ENCODE results near the gene CCL16. TPM values are rescaled to one million over a fixed set of nuclear protein-coding genes. Genes with fewer than 3 reads are reported as not detected.

Gene CCL16
- total and polyA plus RNA-seq, 8 donors, result 0.40 to 1.2 (median 0.97) TPM; not detected in 2

- Histone ChIP-seq H3K36me3 (no peaks in the 10 kb centered on the region), H3K27me3 (no peaks in the 10 kb centered on the region), H3K9me3 (peaks cover 0 to 14% of the 10 kb centered on the region in 2 donors), H3K27ac (no peak overlapping the region), H3K4me1 (no peaks in the 10 kb centered on the region), H3K4me3 (no peak overlapping the region)
- intact Hi-C loops (cut with DNase I), result no loop called here
- TF ChIP-seq CTCF (IDR thresholded peaks at IDR 0.05), result no peak
- DNase-seq, result no peak
- ATAC-seq, result no peak
These were observed 23.4 kb upstream of the CCL16 start for GRCh38 chr17:36004594-36005108.

GRCh38 chr17:36002631-36003030 lies 21.3 kb upstream of the CCL16 start:
- intact Hi-C loops (cut with DNase I), result no loop called here
- TF ChIP-seq CTCF (IDR thresholded peaks at IDR 0.05), result no peak

GRCh38 chr17:36001862-36002603 lies 20.7 kb upstream of the CCL16 start:
- H3K27me3 ChIP-seq, result no peaks in the 10 kb centered on the region

More at GRCh38 chr17:36002631-36003030, 21.3 kb upstream of the CCL16 start:
- DNase-seq (no peak), ATAC-seq (no peak)
- H3K4me3 ChIP-seq, result no peak overlapping the region
- no peaks in the 10 kb centered on the region for H3K9me3 ChIP-seq
- H3K4me1 ChIP-seq, result no peaks in the 10 kb centered on the region
- H3K27me3 ChIP-seq, result no peaks in the 10 kb centered on the region
- H3K36me3 ChIP-seq, result no peaks in the 10 kb centered on the region
- H3K27ac ChIP-seq, result no peak overlapping the region

GRCh38 chr17:36001110-36001771 lies 19.9 kb upstream of the CCL16 start, which contains the start of gene CCL15:
CCL15 (minus strand) TSS chr17:36001553; CDS start chr17:36001492, 61 bp downstream.
- no peak for TF ChIP-seq CTCF (IDR thresholded peaks at IDR 0.05)
- no peak for DNase-seq
- Histone ChIP-seq H3K4me3 (no peak within 1 kb of the TSS), H3K9me3 (no peaks in the 10 kb centered on the region), H3K27ac (no peak within 1 kb of the TSS), H3K4me1 (no peaks in the 10 kb centered on the region), H3K27me3 (no peaks in the 10 kb centered on the region), H3K36me3 (no peaks in the 10 kb centered on the region)
- intact Hi-C loops (cut with DNase I), result no loop called here
- no peak for ATAC-seq

More at GRCh38 chr17:36001862-36002603, 20.7 kb upstream of the CCL16 start:
- no peaks in the 10 kb centered on the region for H3K36me3 ChIP-seq
- no peaks in the 10 kb centered on the region for H3K9me3 ChIP-seq
- DNase-seq (peak in 2 of 4 donors; percentile 36 to 55), ATAC-seq (peak; percentile 74)
- no peak overlapping the region for H3K27ac ChIP-seq
- TF ChIP-seq CTCF (IDR thresholded peaks at IDR 0.05), result no peak
- intact Hi-C loops (cut with DNase I), result no loop called here
- H3K4me1 ChIP-seq, result no peaks in the 10 kb centered on the region
- no peak overlapping the region for H3K4me3 ChIP-seq

GRCh38 chr17:36000732-36001109 lies 19.4 kb upstream of the CCL16 start:
- DNase-seq (no peak), ATAC-seq (no peak)
- H3K4me1 ChIP-seq, result no peaks in the 10 kb centered on the region
- no peak overlapping the region for H3K4me3 ChIP-seq
- H3K27me3 ChIP-seq, result no peaks in the 10 kb centered on the region
- no peaks in the 10 kb centered on the region for H3K36me3 ChIP-seq
- H3K27ac ChIP-seq, result no peak overlapping the region
- intact Hi-C loops (cut with DNase I), result no loop called here
- no peaks in the 10 kb centered on the region for H3K9me3 ChIP-seq
- no peak for TF ChIP-seq CTCF (IDR thresholded peaks at IDR 0.05)
